GM18505 (cell line): ENCODE data around the gene L3MBTL4.
"Not testable (repeated sequence)": the region's sequence is repeated elsewhere in the genome, so short reads cannot be mapped to it uniquely, and the experiment has no call there.

ENCODE experiments used
- ATAC-seq: cut with Tn5 transposase; IDR thresholded peaks from one replicate; pipeline ENCODE4 v1.9.1; 2021; ENCODE audit not compliant: unreplicated experiment
- POLR2A ChIP-seq: IDR thresholded peaks from 4 replicates; pipeline ENCODE4 v1.6.1; 2011; ENCODE audit warnings: borderline replicate concordance; ENCODE audit not compliant: insufficient read depth, insufficient read length; ENCODE audit errors: extremely low read depth

L3MBTL4 gene

DNA sequence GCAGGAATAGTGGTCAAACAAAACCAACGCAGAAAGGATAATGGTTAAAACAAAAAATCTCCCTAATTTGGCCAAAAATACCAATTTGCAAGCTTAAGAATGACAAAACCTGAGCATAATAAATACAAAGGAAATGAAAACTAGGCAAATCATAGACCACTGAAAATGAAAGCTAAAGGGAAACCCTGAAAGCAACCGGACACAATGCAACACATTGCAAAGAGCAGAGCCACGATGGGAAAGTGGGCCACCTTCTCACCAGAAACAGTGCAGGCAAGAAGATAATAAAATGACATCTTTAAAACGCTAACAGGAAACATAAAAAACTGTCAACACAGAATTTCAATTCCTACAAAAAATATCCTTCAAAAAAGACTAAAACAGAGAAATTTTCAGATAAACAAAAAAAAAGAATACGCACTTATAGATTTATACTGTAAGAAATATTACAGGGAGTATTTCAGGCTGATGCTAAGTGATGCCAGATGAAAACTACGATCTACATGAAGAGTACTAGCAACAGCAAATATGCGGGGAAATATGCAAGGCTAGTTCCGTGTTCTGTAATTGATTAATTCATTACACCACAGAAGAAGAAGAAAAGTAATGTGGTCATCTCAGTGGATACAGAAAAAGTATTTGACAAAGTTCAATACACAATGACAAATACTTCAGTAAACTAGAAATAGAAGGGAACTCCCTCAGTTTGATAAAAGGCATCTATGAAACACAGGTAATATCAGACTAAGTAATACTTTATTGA lies 239.5 kb downstream of the L3MBTL4 start:
- TF ChIP-seq POLR2A: no peak
- no peak for ATAC-seq

GRCh38 chr18:6170604-6171003 lies 244.1 kb downstream of the L3MBTL4 start:
- no peak for TF ChIP-seq POLR2A
- ATAC-seq: no peak

- TF ChIP-seq POLR2A: no peak
- no peak for ATAC-seq
Observed at GRCh38 chr18:6161549-6161948, 253.2 kb downstream of the L3MBTL4 start.

GRCh38 chr18:6159426-6159825 lies 255.3 kb downstream of the L3MBTL4 start:
- no peak for ATAC-seq
- no peak for TF ChIP-seq POLR2A

GRCh38 chr18:6158958-6159357 lies 255.8 kb downstream of the L3MBTL4 start:
- TF ChIP-seq POLR2A: no peak
- no peak for ATAC-seq

DNA sequence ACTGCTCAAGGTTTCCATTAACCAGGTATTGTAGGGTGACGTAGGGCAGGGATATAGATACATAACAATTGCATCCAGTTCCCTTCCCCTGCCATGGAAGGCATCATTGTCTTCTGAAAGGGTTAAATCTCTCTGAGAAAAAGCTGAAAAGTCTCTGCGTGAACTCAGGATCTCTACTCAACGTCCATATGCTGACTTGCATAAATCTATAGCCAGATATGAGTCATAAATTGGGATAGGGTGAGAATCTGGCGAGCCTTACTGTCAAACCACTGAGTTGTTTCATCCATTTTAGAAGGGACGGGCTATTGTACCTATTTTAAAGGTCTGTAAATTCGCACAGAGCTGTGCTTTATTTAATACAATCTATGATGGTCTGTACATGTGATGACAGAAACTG lies 258.3 kb downstream of the L3MBTL4 start:
- no peak for TF ChIP-seq POLR2A
- no peak for ATAC-seq

GRCh38 chr18:6155707-6156106 lies 259.0 kb downstream of the L3MBTL4 start:
- TF ChIP-seq POLR2A: no peak
- no peak for ATAC-seq

GRCh38 chr18:6150430-6150829 lies 264.3 kb downstream of the L3MBTL4 start:
- no peak for TF ChIP-seq POLR2A
- no peak for ATAC-seq

GRCh38 chr18:6146307-6146661 lies 268.4 kb downstream of the L3MBTL4 start:
- no peak for ATAC-seq
- no peak for TF ChIP-seq POLR2A

- no peak for ATAC-seq
- TF ChIP-seq POLR2A: no peak
Observed at GRCh38 chr18:6145645-6146306, 268.9 kb downstream of the L3MBTL4 start.

- no peak for ATAC-seq
- no peak for TF ChIP-seq POLR2A
Observed at GRCh38 chr18:6139007-6139406, 275.7 kb downstream of the L3MBTL4 start.

GRCh38 chr18:6135901-6136300 lies 278.8 kb downstream of the L3MBTL4 start:
- ATAC-seq: not testable (repeated sequence)

DNA sequence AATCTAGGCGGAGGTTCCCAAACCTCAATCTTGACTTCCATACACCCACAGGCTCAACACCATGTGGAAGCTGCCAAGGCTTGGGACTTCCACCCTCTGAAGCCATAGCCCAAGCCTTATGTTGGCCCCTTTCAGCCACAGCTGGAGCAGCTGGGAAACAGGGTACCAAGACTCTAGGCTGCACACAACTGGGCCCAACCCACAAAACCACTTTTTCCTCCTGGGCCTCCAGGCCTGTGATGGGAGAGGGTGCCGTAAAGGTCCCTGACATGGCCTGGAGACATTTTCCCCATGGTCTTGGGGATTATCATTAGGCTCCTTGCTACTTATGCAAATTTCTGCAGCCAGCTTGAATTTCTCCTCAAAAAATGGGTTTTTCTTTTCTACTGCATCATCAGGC lies 279.7 kb downstream of the L3MBTL4 start:
- ATAC-seq: not testable (repeated sequence)

- TF ChIP-seq POLR2A: no peak
- no peak for ATAC-seq
Observed at GRCh38 chr18:6132751-6133368, 281.9 kb downstream of the L3MBTL4 start.
